CD1c-positive myeloid dendritic cell (primary cell): Measurements from ENCODE around the gene AFG1L.
A peak's percentile ranks its signal among the peaks of the same experiment; 100 is the strongest.
"Not testable (repeated sequence)": the region's sequence is repeated elsewhere in the genome, so short reads cannot be mapped to it uniquely, and the experiment has no call there.

Experiments used
- DNase-seq: peaks from one replicate; pipeline ENCODE4 v3.0.0-alpha.2; 2016; ENCODE audit errors: extremely low spot score

The AFG1L gene

DNA sequence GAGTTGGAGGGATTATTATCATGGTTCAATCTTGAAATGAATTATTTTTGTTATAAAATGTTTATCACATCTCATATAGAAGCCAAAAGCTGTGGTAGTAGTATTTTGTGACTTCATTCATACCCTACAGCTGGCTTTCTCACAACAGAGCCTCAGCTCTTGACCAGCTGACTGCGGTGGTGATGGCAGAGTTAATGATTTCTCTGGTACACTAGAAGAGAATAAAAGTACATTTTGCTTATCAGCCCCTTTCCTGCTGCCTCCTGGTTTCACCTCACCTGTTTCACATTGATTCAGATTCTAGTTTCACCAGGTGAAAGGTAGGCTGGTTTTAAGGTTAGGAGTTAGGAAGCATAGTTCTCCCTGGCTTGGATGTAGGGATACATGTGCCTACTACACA, 55.7 kb downstream of the AFG1L start:
- DNase-seq = no peak

DNA sequence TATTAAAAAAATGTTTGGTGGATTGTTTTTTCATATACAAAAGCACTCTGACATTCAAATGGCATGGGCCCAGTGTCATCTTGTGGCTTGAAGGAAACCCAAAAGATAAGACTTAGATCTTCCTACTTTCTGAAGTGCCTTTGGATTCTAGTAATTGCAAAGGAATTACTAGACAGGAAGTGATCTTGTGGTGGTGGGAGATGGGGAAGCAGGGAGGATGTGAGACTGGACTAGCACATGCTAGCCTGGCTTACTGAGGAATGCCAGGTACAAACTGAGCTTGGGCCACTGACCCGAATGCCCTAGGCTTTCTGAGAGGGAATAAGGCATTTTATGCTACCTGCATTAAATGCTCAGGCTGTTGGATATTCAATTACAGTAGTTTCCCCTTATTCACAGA, 59.0 kb downstream of the AFG1L start:
- no peak for DNase-seq

DNA sequence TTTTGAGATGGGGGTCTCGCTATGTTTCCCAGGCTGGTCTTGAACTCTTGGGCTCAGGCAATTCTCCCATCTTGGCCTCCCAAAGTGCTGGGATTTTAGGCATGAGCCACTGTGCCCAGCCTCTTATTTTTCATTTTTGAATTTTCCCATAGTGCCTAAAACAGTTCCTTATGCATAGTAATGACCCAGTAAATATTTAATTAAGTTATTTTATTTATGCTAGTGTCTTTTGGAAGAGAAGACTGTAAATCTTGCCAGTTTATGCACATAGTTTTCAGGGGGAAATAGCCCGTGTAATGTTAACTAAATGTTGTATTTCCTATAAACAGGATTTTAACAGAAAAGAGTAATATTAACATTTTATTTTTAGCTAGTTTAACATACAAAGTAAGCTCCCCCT, 60.3 kb downstream of the AFG1L start:
- no peak for DNase-seq

DNA sequence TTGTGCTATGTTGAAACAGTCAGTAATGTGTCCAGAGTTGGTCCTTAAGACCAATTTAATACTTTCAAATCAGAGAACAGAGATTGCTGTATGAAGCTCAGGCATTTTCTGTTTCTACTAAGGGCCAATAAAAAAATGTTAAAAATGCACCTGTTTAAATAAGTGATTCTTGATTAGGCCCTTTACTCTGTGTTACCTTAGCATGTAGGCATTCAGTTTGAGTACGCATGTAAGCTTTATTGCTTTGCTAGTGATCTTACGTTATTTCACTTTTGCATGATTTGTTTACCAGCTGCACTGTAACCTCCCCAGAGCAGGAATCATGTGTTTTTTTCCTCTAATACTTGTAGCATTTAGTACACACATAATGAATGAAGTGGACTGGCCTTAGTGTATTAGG, 61.0 kb downstream of the AFG1L start:
- DNase-seq = no peak

DNA sequence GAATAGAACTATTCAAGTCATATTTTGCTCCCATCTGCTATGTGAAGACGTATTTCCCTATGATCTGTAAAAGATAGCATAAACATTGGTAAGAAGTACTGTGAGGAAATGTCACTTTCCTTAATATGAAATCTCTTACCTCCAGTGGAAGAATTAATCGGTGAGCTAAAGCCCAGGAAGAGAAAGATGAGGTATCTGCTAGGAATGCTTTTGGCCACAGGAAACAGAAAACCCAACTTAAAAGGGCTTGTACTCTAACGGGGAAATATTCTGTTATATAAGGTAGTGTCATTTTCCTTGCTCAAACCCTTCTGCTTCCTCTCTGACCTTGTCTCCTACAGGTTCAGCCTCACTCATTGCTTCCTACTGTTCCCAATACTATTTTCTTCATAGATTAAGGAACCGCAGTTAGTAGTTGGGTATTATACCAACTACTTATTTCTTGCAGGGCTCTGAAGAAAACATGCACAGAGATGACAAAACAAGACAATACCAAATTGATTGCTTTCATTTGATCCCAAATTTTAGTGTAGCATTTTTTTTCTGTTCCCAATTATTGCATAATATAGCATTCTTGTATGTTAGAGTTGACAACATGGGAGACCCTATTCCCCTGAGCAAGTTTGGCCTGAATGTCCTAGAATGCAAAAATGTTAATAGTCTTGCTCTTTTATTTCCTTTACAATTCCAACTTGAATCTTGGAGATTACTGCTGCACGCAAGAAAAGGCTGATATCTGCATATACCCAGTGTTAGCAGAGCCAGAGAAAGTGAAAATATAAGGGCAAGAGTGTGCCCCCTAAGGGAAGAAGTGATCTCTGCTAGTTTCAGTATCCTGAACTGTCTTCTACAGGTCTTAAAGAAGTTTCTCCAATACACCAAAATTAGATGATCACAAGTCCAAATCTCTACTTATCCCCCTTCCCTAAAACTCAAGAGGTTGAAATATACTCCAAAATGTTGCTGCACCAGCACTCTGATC, 65.3 kb downstream of the AFG1L start:
- DNase-seq = no peak

DNA sequence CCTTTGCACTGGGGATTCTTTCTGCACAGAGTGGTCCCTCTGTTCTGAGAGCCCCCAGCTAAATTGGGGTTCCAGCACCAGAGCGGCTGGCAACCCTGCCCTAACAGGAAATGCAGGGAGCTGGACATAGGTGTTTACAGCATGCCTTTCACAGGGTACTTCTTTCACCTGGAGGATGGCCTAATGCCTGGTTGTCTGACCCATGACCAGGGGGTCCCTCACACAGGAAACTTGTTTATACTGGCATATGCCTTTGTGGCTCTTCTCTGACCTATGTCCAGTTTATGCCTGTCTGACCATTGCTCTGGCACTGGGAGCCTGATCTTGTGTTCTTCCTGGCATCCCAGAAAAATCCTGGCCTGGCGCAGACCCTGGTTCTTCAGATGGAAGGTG, 66.1 kb downstream of the AFG1L start:
- DNase-seq = no peak

DNA sequence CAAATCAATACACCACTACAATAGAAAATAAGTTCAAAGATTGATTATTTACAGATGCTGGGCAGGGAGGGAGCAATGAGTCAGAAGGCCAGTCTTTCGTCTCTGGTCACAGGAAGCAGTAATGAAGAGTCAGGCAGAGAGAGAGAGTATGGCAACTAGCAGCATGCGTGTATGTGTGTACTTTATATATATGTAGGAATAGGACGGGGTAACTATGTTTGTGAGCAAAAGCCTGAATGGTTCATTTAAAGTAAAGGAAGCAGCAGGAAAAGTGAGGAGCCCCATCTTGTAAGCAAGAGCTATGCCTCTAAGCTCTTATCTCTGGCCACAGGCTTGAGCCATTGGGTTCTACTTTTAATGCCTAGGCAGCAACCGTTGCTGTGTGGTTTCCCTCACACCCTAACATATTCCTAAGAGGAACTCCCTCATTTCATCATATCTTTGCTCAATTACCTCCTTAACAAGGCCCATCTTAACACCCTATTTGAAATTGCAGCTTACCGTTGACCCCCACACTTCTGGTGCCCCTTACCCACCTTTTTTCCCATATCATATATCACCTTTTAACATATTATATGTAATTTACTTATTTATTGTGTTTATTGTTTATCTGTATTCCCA, 66.6 kb downstream of the AFG1L start:
- peak; percentile 8 for DNase-seq

DNA sequence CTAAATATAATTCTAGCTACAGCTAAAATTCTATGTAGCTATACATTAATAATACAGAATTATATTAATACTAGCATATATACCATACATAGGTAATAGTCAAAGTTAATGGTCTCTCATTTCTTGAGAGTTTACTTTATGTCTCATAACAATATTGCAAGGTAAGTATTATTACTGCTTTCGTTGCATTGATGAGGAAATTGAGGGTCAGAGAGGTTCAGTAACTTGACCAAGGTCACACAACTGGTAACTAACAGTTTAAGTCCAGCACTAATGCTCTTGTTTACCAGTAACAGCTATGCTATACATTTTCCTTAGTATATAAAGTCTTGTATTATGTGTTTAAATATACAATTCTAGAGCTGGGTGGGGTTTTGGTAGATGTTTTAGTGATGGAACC, 67.6 kb downstream of the AFG1L start:
- DNase-seq = no peak

DNA sequence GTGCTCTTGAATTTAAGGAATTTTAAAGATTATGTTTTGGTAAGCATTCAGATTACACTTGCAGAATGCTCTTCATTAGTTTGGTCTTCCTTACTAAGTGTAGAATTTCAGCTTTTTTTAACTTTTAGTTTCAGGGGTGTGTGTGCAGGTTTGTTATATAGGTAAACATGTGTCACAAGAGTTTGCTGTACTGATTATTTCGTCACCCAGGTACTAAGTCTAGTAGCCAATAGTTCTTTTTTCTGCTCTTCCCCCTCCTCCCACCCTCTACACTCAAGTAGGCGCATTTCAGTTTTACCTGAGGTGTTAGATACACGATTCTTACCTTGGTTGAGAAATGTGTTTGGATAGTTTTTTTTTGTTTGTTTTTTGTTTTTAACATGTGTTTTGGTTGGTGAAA, 68.3 kb downstream of the AFG1L start:
- DNase-seq = no peak

DNA sequence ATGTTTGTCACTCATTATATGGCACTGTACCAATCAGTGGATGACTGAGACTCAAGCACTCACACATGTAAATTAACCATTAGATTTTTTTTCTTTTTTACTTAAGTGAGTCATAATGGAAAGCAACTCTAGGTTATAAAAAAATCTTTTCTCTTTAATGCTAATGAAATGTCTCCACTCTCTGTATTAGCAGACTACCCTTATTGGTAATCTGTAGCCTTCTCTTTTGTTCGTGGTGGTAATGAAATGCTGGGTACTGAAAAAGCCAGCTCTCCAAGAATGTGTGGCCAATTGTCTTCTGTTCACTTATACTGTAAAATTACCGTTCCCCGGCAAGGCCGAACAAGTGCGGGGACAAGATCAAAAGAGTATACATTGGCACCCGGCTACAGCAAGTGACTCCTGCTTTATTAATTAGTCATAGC, 69.0 kb downstream of the AFG1L start:
- no peak for DNase-seq

DNA sequence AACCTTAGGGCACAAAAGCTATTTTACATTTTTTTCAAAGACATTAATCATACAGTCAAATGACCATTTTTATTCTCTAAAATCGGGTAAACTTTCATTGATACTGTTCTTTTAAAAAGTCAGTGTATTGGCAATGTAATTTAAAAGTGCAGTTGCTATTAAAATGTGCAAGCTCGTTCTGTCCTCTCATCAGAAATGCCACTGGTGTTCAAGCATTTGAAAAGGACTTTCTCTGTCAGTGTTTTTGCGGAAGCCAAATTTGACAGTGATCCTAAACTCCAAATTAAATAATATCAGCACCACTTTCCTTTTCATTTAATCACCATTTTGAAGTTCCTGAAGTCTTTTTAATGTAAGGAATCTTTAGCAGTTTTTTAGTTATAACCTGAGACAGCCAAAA, 69.6 kb downstream of the AFG1L start:
- DNase-seq = no peak

DNA sequence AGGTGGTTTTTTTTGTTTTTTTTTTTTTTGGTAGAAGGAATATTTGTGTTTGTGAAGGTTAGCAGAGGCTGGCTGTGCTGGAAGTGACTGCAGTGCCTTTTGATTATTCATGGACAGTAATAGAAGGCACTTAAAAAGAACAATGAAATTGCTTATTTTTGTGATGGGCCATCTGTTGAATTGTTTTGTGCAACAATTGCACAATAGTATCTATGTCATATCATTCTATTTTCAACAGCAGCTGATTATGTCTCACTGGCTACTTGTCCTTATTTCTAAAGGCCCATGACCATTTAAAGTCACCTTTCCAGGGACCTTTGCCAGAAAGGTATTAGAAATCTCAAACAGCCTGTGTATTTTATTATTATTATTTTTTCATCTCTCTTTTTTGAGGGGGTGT, 70.6 kb downstream of the AFG1L start:
- no peak for DNase-seq

DNA sequence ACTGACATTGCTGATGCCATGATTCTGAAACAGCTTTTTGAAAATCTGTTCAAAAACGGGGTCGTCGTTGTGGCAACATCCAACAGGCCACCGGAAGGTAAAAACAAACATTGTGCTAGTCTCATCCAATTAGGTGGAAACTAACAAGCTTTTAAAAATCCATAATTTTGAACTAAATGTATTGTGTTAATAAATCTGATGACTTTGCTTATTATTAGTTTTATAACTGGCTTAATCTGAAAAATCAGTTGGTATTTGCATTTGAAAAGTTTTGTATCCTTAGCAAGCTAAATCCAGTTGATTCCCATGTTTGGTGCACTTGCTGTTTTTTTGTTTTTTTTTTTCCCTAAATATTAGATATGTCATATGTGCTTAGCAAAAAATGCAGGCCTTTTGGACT, 71.4 kb downstream of the AFG1L start:
- DNase-seq = no peak

DNA sequence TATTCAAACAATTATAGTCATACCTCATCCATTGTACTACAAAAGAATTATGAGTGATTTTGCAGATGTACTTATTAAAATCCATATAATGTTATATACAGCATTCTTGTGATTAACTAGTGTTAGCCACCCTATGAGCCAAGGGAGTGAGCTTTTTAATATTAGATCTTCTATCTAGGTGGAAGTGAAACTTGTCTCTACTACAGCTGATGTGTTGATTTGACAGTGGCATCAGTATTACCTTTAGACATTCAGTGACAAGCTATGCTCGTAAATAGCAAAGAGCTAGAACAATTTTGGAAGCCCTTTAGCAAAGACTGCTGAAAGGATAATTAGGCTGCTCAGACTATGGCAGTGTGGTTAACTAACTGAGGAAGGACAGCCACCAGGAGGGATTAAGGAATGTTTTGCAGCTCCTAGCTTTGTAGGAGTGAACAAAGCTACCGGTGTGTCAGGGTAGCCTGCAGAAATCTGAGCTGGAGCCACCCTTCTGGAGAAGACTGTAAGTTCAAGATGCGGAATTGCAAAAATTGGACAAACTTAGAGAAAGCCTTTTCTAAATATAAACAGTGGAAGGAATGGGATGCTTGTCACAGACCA, 73.7 kb downstream of the AFG1L start:
- DNase-seq = no peak

DNA sequence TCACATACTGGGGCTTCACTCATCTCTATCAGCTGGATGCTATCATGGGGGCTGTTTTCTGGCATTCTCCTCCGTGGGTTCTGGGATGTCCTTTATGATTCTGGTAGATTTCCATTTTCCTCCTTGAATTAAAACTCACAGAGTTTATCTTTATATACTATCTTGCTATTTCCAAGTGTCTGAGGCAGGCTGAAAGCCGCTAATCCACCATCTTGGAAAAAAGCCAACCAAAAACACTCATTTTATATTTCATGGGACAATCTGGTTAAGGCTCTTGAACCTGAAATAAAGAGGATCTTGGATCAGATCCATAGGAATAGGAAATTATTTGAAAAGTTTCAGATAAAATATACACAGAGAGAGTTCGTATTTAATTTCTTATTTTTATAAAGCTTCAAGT, 86.0 kb downstream of the AFG1L start:
- no peak for DNase-seq

DNA sequence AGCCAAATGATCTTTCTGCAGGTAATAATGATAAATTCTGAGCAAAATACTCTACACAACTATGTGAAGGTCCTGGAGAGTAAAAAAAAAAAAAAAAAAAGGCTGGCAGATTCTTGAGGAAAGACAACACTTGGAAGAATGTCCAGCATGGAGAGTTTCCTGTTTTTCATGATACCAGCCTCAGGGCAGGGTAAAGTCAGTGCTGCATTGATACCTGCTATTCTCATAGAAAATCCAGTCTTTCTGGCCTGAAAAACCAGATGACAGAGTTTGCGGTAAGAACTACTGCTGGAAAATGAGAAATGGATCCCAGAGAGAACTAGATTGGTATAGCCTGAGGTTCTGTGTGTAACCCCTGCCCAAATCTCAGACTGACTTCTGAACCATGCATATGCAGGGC, 89.1 kb downstream of the AFG1L start:
- no peak for DNase-seq

DNA sequence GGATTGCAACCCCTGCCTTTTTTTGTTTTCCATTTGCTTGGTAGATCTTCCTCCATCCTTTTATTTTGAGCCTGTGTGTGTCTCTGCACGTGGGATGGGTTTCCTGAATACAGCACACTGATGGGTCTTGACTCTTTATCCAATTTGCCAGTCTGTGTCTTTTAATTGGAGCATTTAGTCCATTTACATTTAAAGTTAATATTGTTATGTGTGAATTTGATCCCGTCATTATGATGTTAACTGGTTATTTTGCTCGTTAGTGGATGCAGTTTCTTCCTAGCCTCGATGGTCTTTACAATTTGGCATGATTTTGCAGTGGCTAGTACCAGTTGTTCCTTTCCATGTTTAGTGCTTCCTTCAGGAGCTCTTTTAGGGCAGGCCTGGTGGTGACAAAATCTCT, 94.3 kb downstream of the AFG1L start:
- not testable (repeated sequence) for DNase-seq

DNA sequence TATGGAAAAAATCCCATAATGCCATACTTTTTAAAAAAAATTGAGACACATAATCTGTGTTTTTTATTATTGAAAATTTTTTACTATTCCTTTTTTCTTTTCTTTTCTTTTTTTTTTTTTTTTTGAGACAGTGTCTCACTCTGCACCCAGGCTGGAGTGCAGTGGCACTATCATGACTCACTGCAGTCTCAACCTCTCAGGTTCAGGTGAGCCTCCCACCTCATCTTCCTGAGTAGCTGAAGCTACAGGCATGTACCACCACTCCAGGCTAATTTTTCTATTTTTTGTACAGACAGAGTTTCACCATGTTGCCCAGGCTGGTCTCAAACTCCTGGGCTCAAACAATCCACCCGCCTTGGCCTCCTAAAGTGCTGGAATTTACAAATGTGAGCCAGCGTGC, 100.4 kb downstream of the AFG1L start:
- no peak for DNase-seq

DNA sequence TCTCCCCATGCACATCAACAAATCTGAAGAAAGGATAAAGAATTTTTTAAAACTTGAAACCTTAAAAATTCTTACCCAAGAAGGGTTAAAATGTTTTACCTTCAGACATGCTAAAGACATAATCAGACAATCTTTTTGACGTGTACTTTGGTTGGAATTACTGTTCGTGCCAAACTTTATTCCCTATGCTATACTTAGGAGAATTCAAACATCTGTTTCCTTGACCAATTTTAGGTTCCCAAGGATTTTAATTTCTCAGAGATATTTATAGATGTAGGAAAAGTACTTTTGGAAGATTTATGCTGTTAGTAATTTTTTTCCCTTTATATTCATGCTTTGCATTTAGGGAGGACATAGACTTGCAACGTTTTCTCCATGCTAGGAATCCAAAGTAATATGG, 108.4 kb downstream of the AFG1L start:
- DNase-seq = no peak

DNA sequence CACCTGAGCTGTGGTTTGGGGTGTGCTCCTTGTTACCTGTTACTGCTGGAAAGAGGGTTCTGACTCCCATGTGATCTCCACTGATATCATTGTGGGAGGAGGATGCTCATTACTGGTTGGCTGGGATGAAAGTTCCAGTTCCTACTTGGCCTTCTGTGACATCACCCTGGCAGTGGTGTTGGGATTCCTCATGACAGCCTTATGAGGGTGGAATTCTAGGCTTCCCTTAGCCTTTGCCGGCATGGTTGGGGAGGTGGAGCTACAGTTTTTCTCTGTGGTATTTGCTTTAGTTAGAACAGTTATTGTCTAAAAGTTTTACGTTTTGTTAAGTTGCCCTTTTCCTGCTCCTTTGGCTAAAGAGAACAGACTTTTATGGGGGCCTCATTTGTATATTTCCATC, 112.1 kb downstream of the AFG1L start:
- no peak for DNase-seq

DNA sequence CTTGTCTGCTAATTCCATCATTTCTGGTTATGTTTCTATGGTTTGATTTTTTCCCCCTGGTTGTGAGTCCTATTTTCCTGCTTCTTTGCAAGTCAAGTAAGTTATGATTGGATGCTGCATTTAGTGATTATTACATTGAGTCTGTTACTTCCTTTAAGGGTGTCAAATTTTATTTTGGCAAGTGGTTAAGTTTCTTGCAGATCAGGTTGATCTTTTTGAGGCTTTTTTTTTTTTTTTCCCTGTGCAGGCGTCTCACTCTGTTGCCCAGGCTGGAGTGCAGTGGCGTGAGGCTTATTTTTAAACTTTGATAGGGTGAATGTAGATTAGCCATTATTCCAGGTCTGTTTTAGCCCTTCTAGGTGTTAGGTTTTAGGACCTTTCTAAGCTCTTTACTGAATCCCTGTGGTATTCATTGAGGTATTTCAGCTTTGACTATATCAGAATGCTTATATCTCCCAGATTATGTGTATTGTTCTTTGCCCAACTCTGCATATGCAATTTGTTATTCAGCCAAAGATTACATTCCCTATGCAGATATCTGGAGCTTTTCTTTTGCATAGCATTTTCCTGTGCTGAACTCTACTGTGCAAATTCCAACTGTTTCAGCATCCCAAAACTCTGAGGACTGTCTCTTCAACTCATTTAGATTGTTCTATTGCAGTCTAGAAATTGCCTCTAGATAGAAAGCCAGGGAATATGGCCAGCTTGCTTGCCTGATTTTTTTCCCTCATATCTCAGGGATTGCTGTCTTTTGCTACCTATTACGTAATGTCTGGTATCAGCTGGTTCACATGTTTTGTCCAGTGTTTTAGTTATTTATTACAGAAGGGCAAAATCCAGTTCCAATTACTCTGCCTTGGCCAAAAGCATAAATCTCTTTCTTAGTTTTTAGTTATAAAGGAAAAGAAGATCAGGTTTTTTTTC, 113.3 kb downstream of the AFG1L start:
- DNase-seq = no peak

DNA sequence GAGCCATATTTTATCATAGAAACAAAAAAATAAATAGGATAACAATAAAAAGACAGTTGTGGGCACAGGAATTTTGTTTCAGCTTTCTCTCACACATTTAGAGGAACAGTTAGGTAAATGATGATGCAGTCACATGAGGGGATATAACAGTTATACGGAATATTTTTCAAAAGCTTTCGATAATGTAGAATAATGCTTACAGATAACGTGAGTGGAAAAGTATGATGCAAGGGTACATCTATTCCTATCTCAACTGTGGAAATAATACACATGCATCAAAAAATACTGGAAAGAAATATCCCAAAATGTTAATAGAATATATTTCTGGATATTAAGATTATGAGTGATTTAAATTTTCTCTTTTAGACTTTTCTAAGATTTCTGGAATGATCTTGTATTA, 114.0 kb downstream of the AFG1L start:
- no peak for DNase-seq
